ENCODE measurements around the gene RAB41. TPM values are rescaled to one million over a fixed set of nuclear protein-coding genes. Genes with fewer than 3 reads are reported as not detected.
"Not testable (repeated sequence)": the region's sequence is repeated elsewhere in the genome, so short reads cannot be mapped to it uniquely, and the experiment has no call there.

Gene RAB41
- total RNA-seq, result not detected
- long read RNA-seq, result 0 reads

DNA sequence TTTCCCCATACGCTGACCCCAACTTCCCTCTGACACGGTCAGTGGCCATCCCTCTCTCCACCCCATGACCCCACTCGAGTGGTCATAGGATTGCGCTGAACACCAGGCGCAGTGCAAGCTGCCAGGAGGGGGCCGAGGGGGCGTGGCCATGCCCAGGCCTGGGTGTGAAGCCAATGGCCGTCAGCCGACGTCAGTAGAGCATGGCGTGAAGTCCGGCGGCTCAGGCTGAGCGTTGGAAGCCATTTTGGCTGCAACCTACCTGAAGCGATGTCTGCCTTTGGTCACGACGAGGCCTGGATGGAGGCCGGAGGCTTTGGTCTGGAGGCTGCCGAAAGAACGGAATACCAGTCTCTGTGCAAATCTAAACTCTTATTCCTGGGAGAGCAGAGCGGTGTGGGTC is at the start of gene RAB41:
Gene RAB41, plus strand, starts transcription at position 222 of the 400 bp plus-strand sequence. Its CDS starts 46 bp downstream, at position 268.
- intact Hi-C loops (cut with DNase I), result no loop called here
- ATAC-seq (no peak), DNase-seq (no peak)

- ATAC-seq (no peak), DNase-seq (no peak)
- intact Hi-C loops (cut with DNase I), result no loop called here
Observed at GRCh38 chrX:70234355-70234754, 47.6 kb upstream of the RAB41 start, which contains the start of gene AWAT1. AWAT1 (plus strand) TSS chrX:70234655; CDS start chrX:70234696, 41 bp downstream.

DNA sequence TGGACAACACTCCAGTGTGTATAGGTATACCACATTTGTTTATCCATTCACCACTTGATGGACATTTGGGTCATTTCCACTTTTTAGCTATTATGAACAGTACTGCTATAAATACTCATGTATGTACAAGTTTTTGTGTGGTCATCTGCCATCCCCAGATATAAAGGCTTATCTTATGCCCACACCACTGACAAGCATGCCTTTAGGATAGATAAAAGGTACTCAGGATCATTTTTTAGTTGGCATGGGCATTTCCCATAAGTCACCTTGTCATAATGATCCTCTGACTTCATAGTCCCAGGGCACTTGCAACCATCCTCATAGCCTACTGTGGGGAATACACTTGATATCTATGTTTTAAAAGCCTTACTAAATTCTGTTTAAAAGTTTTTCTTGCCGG is 41.2 kb upstream of the RAB41 start:
- intact Hi-C loops (cut with DNase I), result no loop called here
- DNase-seq, result no peak
- ATAC-seq, result no peak

DNA sequence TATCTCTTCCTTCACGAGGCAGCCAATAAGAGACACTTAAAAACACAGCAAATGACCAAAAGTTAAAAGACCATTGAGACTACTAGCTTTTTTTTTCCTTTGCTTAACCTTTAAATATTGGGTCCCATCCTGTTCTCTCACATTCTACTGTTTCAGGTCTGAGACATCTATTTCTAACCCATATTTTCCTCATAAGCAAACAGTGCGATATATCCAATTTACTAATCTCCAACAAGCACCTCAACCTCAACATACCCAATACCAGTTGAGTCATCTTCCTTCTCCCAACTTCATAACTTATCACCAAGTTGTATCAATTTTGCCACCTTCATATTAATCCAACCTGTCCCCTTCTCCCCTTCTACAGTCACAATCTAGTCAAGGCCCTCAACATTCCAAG is 40.5 kb upstream of the RAB41 start:
- ATAC-seq (no peak), DNase-seq (no peak)
- intact Hi-C loops (cut with DNase I), result no loop called here

DNA sequence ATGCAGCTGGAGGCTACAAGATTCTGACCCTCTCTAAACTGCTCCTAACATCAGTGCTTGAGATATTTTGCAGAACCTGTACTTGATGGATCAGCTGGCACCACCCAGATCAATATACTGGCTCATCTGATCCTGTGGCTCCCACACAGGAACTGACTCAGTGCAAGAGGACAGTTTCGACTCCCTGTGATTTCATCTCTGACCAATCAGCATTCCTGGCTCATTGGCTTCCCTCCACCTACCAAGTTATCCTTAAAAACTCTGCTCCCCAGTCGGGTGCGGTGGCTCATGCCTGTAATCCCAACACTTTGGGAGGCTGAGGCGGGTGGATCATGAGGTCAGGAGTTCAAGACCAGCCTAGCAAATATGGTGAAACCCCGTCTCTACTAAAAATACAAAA is 38.4 kb upstream of the RAB41 start:
- intact Hi-C loops (cut with DNase I); ATAC-seq; DNase-seq: not testable (repeated sequence)

DNA sequence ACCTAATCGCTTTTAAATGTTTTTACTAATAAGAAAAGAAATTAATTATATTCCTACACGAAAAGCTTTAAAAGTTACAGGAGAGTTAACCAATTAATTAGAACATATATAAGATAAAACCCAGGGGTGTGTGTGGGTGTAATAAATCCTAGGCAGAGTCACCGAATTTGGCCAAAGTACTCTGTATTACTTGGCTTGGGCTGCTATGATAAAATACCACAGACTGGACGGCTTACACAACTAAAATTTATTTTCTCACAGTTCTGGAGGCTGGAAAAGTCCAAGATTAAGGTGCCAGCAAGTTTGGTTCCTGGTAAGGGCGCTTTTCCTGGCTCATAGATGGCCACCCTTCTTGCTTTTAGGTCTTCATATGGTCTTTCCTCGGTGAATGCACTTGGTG is 37.1 kb upstream of the RAB41 start:
- no peak for DNase-seq
- peak in 1 of 2 donors; percentile 75 for ATAC-seq
- intact Hi-C loops (cut with DNase I), result no loop called here

GRCh38 chrX:70247252-70247651 is 34.7 kb upstream of the RAB41 start:
- ATAC-seq (no peak), DNase-seq (no peak)
- intact Hi-C loops (cut with DNase I), result no loop called here

DNA sequence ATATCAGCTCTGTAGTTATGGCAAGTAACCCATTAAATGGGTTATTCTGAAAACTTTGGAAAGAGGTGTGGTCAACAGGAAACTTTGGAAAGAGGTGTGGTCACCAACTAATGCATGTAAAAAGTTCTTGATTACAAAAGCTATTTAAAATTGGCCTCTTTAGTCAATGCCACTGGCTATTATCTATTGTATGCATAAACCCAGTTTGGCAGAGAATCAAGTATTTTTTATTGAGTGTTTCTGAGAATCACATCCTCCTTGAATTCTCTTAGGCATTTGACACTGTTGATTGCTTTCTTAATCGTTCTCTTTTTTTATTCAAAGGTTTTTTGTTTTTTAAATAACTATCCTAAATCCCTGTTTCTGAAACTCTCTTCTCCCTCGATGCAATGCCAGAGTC is 29.5 kb upstream of the RAB41 start:
- intact Hi-C loops (cut with DNase I), result no loop called here
- DNase-seq, result no peak
- ATAC-seq, result no peak

GRCh38 chrX:70253377-70254062 is 28.5 kb upstream of the RAB41 start:
- intact Hi-C loops (cut with DNase I), result no loop called here
- ATAC-seq (no peak), DNase-seq (no peak)

GRCh38 chrX:70254063-70254400 is 27.9 kb upstream of the RAB41 start:
- ATAC-seq, result no peak
- intact Hi-C loops (cut with DNase I), result no loop called here

DNA sequence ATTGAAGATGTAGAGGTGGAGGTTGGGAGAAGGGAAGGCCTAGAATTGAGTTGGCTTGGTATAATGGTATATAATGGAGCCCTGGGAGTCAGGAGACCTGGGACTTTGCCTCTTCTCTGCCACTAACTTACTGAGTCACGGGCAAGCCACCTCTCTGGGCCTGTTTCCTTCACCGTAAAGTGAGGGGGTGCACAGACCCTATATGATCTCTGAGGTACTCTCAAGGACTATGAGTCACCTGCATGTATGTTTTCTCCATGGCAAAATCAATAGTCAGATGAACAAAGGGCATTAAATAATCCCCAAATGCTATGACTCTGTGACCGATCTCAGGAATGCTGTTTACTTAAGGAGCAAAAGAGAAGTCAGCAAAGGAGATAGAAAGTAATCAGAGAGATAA is 27.1 kb upstream of the RAB41 start:
- no peak for ATAC-seq
- intact Hi-C loops (cut with DNase I), result no loop called here

More at GRCh38 chrX:70254063-70254400, 27.9 kb upstream of the RAB41 start:
- DNase-seq, result no peak

GRCh38 chrX:70255452-70255851 is 26.5 kb upstream of the RAB41 start:
- ATAC-seq (peak; percentile 33 to 63), DNase-seq (no peak)
- intact Hi-C loops (cut with DNase I), result no loop called here

More for the DNA sequence above, 27.1 kb upstream of the RAB41 start:
- DNase-seq, result no peak

- ATAC-seq (no peak), DNase-seq (no peak)
- intact Hi-C loops (cut with DNase I), result no loop called here
Observed at GRCh38 chrX:70257423-70258288, 24.3 kb upstream of the RAB41 start.

GRCh38 chrX:70260104-70260503 is 21.9 kb upstream of the RAB41 start, which contains the start of gene P2RY4:
P2RY4 (minus strand) TSS chrX:70260204; CDS start chrX:70259624, 580 bp downstream.
- ATAC-seq (no peak), DNase-seq (no peak)
- intact Hi-C loops (cut with DNase I), result loop anchor here (10.0 kb wide), 1 partner anchor 65 kb away; no protein-coding TSS in a partner anchor

DNA sequence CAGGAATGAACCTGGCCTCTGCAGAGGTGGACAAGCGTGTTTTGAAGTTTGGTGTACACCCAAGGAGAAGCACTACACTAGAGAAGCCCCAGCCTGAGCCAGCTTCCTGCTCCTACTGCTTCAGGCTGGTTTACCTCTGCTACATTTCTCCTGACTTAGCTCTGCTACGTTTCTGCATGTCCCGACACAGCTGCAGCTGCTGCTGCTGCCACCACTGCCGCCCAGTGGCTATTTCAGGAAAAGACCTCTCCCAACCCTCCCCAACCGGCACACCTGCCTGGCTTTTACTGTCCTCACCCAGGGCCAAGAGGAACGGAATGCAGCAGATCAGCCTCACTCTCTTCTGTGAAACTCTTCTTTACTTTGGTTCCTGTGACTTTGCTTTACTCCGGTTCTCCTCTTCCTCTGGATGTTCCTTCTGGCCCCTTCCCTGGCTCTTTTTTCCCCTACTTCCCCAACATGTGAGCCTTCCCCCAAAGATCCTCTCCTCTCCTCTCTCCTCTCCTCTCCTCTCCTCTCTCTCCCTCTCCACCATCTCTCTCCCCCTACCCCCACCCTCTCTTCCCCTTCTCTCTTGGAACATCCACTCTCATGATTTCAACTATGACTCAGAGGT is 18.9 kb upstream of the RAB41 start:
- intact Hi-C loops (cut with DNase I), result loop anchor here (10.0 kb wide), 1 partner anchor 68 kb away; no protein-coding TSS in a partner anchor

DNA sequence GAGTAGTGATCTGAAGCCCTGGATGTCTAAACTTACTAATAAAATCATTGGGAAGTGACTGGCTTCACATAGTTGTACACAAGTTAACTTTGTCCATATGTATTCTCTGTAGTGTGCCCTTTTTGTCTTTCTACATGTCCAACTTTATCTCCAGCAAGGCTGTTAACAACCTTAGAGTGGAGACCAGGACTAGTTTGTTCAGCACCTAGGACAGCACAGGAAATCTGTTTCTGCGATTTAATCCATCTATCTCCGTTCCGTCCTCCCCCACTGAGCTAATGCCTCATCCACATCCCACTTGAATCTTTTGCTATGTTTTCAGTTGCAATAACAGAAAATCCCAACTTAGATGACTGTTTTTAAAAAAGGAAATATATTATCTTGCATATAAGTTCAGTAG is 17.2 kb upstream of the RAB41 start:
- intact Hi-C loops (cut with DNase I), result loop anchor here (10.0 kb wide), 1 partner anchor 70 kb away; no protein-coding TSS in a partner anchor
- ATAC-seq (no peak), DNase-seq (no peak)

More for the DNA sequence above, 18.9 kb upstream of the RAB41 start:
- ATAC-seq, result peak; percentile 59 to 80
- DNase-seq, result peak; percentile 27

GRCh38 chrX:70268034-70268433 is 13.9 kb upstream of the RAB41 start, which contains the start of gene ARR3:
ARR3 (plus strand) TSS chrX:70268334; CDS start chrX:70269386, 1,052 bp downstream.
- intact Hi-C loops (cut with DNase I), result loop anchor here (10.0 kb wide), 1 partner anchor 73 kb away; no protein-coding TSS in a partner anchor
- ATAC-seq (no peak), DNase-seq (no peak)

GRCh38 chrX:70274029-70274428 is 7.9 kb upstream of the RAB41 start:
- DNase-seq; intact Hi-C loops (cut with DNase I); ATAC-seq: not testable (repeated sequence)

DNA sequence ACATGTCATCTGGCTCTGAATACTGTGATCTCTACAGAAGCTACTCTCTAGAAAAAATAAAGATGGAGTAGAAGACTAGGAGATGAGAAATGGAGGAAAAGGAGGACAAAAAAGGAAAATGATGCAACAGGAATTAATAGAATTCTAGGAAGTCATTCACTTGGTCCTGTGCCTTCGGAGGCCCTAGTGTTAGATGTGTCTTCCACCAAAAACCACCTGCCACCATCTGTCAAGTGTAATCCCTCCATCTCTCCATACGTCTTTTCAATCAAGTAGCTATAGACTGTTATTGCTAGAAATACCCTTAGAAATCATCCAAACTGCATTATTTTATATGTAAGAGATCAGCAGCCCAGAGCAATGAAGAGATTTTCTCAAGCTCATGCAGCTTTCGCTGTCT is 2.9 kb upstream of the RAB41 start:
- intact Hi-C loops (cut with DNase I), result no loop called here
- no peak for ATAC-seq

More for the DNA sequence above, 2.9 kb upstream of the RAB41 start:
- no peak for DNase-seq

Measured in left cardiac atrium (tissue), 4 donors.